Sigmoid colon (tissue), 4 donors: ENCODE data around the gene RAB1B.

Experiments used
- EP300 ChIP-seq, 4 donors: sonication (generic); formaldehyde crosslinking; IDR thresholded peaks; one replicate each; pipeline ENCODE4 v1.6.1; 2017; ENCODE audit warnings: antibody characterized with exemption in 4 of 4
- POLR2A ChIP-seq, 2 donors: fragments of 450-650 bp; IDR thresholded peaks; one replicate each; pipeline ENCODE4 v1.6.1; 2016; ENCODE audit warnings: antibody characterized with exemption in 2 of 2, mild to moderate bottlenecking in 2 of 2, moderate library complexity in 2 of 2
- TF ChIP-seq, protein P1 (sequence below), 4 experiments: fragments of 450-650 bp in 3 of 4; fragments of 200-600 bp in 1 of 4; IDR thresholded peaks; one replicate each; pipeline ENCODE4 v1.5.1; 2016 to 2019; ENCODE audit warnings: antibody characterized with exemption in 4 of 4, mild to moderate bottlenecking in 3 of 4, moderate library complexity in 2 of 4

DNA sequence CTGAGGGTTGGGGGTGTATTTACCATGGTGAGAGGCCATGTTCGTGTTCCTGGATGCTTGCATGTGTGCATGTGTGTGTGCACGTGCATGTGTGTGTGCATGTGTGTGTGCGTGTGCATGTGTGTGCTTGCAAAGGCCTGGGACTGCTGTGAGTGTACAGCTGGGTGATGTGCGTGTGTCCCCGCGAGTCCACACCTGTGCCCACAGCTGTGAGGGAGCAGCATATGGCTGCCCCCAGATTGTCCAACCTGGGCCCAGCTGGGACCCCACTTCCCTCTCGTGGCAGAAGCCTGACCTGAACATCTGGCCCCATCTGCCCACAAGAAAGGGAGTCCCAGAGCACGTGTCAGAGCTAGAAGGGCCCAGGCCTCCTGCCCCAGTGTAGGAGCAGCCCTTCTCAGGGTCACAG lies 56.8 kb downstream of the RAB1B start:
- TF ChIP-seq, protein P1, sequence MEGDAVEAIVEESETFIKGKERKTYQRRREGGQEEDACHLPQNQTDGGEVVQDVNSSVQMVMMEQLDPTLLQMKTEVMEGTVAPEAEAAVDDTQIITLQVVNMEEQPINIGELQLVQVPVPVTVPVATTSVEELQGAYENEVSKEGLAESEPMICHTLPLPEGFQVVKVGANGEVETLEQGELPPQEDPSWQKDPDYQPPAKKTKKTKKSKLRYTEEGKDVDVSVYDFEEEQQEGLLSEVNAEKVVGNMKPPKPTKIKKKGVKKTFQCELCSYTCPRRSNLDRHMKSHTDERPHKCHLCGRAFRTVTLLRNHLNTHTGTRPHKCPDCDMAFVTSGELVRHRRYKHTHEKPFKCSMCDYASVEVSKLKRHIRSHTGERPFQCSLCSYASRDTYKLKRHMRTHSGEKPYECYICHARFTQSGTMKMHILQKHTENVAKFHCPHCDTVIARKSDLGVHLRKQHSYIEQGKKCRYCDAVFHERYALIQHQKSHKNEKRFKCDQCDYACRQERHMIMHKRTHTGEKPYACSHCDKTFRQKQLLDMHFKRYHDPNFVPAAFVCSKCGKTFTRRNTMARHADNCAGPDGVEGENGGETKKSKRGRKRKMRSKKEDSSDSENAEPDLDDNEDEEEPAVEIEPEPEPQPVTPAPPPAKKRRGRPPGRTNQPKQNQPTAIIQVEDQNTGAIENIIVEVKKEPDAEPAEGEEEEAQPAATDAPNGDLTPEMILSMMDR (IDR thresholded peaks at IDR 0.05) = no peak
- TF ChIP-seq POLR2A (IDR thresholded peaks at IDR 0.05) (no peak), EP300 (IDR thresholded peaks at IDR 0.05) (no peak)
